Sigmoid colon (tissue), 7 donors: ENCODE data around the gene PON3. TPM values are rescaled to one million over a fixed set of nuclear protein-coding genes. Genes with fewer than 3 reads are reported as not detected.

Source experiments
- DNase-seq: peaks from one replicate; pipeline ENCODE4 v3.0.0-alpha.2; 2019
- H3K27ac ChIP-seq, 4 donors: fragments of 200-600 bp; sonication (generic); one replicate each; pipeline ENCODE4 v1.5.1; 2016 to 2019; ENCODE audit warnings: mild to moderate bottlenecking in 1 of 4
- H3K27me3 ChIP-seq, 3 donors: fragments of 200-600 bp; sonication (generic); one replicate each; pipeline ENCODE4 v1.5.1; 2019; ENCODE audit warnings: mild to moderate bottlenecking in 1 of 3
- H3K36me3 ChIP-seq, 4 donors: fragments of 200-600 bp; sonication (generic); one replicate each; pipeline ENCODE4 v1.5.1; 2016 to 2019
- H3K4me1 ChIP-seq, 4 donors: fragments of 200-600 bp; sonication (generic); one replicate each; pipeline ENCODE4 v1.5.1; 2017 to 2019
- H3K4me3 ChIP-seq, 4 donors: fragments of 200-600 bp; sonication (generic); one replicate each; pipeline ENCODE4 v1.5.1; 2017 to 2019; ENCODE audit warnings: mild to moderate bottlenecking in 2 of 4, moderate library complexity in 1 of 4
- H3K9me3 ChIP-seq, 4 donors: fragments of 200-600 bp in 3 of 4; sonication (generic) in 3 of 4; one replicate each; pipeline versions ENCODE4 v1.5.1 to v1.6.1; 2013 to 2019
- CTCF ChIP-seq, 4 experiments: fragments of 450-650 bp in 3 of 4; fragments of 200-600 bp in 1 of 4; IDR thresholded peaks; one replicate each; pipeline ENCODE4 v1.5.1; 2016 to 2019; ENCODE audit warnings: antibody characterized with exemption in 4 of 4, mild to moderate bottlenecking in 3 of 4, moderate library complexity in 2 of 4
- EP300 ChIP-seq, 4 donors: sonication (generic); formaldehyde crosslinking; IDR thresholded peaks; one replicate each; pipeline ENCODE4 v1.6.1; 2017; ENCODE audit warnings: antibody characterized with exemption in 4 of 4
- POLR2A ChIP-seq, 2 donors: fragments of 450-650 bp; IDR thresholded peaks; one replicate each; pipeline ENCODE4 v1.6.1; 2016; ENCODE audit warnings: antibody characterized with exemption in 2 of 2, mild to moderate bottlenecking in 2 of 2, moderate library complexity in 2 of 2
- POLR2AphosphoS5 ChIP-seq, 4 donors: sonication (generic); formaldehyde crosslinking; IDR thresholded peaks; one replicate each; pipeline ENCODE4 v1.6.1; 2017; ENCODE audit warnings: antibody characterized with exemption in 4 of 4
- WGBS, 2 donors: extraction: QIAGEN DNeasy Blood & Tissue Kit; methylation state at CpG; one replicate each; pipeline ENCODE4 v1.1.7; 2013; 5-methylcytosine and 5-hydroxymethylcytosine counted together
- intact Hi-C: fragments of 100-400 bp; cut with DNase I; formaldehyde crosslinking; loops from one replicate; pipeline ENCODE4 v1.15.1; 2023
- polyA plus RNA-seq, 3 donors: library from polyadenylated mRNA; stranded (reverse); fragments of 200-250 nt; gene quantifications; one replicate each; pipeline ENCODE4 v1.2.3, GENCODE V29; 2013
- total RNA-seq, 4 donors: library from RNA; depleted of rRNA; stranded (reverse); fragments of >200 nt; gene quantifications; one replicate each; pipeline ENCODE4 v1.1.0, GENCODE V29; 2016
- donor health status: healthy with polysubstance abuse.
- donor health status: Bipolar disorder and iron deficiency.
- donor health status: healthy.

The PON3 gene
- total and polyA plus RNA-seq, 7 donors = 0.68 to 2.3 (median 1.7) TPM

GRCh38 chr7:95376632-95377400 lies 19.4 kb downstream of the PON3 start:
- 89 to 93% methylated on average over 18 of the region's 18 CpGs for WGBS, 2 donors
- H3K4me3 ChIP-seq = no peak overlapping the region
- no peaks in the 10 kb centered on the region for H3K27me3 ChIP-seq
- H3K9me3 ChIP-seq = peaks cover 0 to 4% (median 0%) of the 10 kb centered on the region in 4 donors
- TF ChIP-seq POLR2A (IDR thresholded peaks at IDR 0.05) = no peak
- TF ChIP-seq EP300 (IDR thresholded peaks at IDR 0.05) = no peak
- TF ChIP-seq CTCF (IDR thresholded peaks at IDR 0.05) = no peak
- TF ChIP-seq POLR2AphosphoS5 (IDR thresholded peaks at IDR 0.05) = no peak
- intact Hi-C loops = no loop called here
- H3K36me3 ChIP-seq = no peaks in the 10 kb centered on the region
- H3K27ac ChIP-seq = no peak overlapping the region
- DNase-seq = no peak
- no peaks in the 10 kb centered on the region for H3K4me1 ChIP-seq

DNA sequence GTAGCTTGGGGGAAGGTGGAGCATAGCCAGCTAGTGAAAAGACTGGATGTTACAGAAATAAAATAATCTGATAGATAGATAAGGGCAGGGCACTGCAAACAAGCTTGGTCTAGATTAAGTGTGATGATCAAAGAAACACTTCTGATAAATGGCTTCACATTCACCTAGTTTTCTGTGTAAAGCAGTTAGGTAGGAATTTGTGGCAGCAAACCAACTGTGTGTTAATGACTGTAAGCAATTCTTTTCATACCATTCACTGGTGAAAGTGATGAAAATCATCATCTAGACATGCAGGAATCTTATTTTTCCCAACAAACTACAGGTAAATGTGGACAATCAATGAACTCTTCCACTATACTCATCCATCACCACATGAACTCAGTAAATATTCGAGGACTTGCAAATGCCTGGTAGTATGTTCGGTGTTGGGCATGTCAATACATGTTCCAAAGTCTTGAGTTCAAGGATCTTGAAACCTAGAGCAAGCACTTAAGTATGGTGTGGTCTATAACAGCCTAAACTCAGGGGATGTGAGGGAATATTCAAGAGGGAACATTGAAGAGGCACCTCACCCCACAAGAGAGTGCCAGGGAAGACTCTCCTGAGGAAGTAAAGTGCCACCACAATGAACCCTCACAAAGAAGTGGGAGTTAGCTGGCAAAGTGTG lies 20.5 kb downstream of the PON3 start:
- WGBS, 2 donors = 91 to 92% methylated on average over 2 of the region's 2 CpGs
- no peaks in the 10 kb centered on the region for H3K4me1 ChIP-seq
- H3K27ac ChIP-seq = no peak overlapping the region
- no peaks in the 10 kb centered on the region for H3K36me3 ChIP-seq
- peaks cover 0 to 4% (median 0%) of the 10 kb centered on the region in 4 donors for H3K9me3 ChIP-seq
- intact Hi-C loops = no loop called here
- no peaks in the 10 kb centered on the region for H3K27me3 ChIP-seq
- no peak overlapping the region for H3K4me3 ChIP-seq
- TF ChIP-seq POLR2A (IDR thresholded peaks at IDR 0.05) = no peak
- TF ChIP-seq CTCF (IDR thresholded peaks at IDR 0.05) = no peak
- no peak for DNase-seq

DNA sequence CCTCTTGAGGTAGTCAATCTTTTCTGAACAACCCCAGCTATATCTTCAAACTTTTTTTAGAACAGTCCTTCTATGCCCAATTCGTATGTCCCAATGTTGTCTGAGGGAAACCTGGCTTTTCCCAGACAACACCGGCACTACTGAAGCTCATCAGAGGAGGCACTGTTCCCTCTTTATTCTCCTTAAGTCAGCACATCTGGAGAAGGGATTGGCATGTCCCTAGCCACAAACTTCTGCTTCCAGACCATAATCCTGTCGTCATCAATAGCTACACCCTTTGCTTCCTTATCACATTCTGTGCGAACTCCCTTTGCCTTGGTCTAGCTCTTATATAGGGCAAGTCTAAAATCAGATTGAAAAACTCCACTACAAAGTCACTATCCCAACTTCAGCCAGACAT lies 22.9 kb downstream of the PON3 start:
- no peak overlapping the region for H3K4me3 ChIP-seq
- 81 to 88% methylated on average over 4 of the region's 4 CpGs for WGBS, 2 donors
- no peaks in the 10 kb centered on the region for H3K36me3 ChIP-seq
- DNase-seq = no peak
- intact Hi-C loops = no loop called here
- TF ChIP-seq EP300 (IDR thresholded peaks at IDR 0.05) = no peak
- no peak for TF ChIP-seq POLR2AphosphoS5 (IDR thresholded peaks at IDR 0.05)
- no peak for TF ChIP-seq POLR2A (IDR thresholded peaks at IDR 0.05)
- no peak for TF ChIP-seq CTCF (IDR thresholded peaks at IDR 0.05)
- no peaks in the 10 kb centered on the region for H3K9me3 ChIP-seq
- H3K4me1 ChIP-seq = no peaks in the 10 kb centered on the region
- H3K27me3 ChIP-seq = no peaks in the 10 kb centered on the region
- H3K27ac ChIP-seq = no peak overlapping the region

GRCh38 chr7:95368235-95368634 lies 27.9 kb downstream of the PON3 start:
- Histone ChIP-seq H3K9me3 (no peaks in the 10 kb centered on the region), H3K27ac (no peak overlapping the region), H3K27me3 (no peaks in the 10 kb centered on the region), H3K4me1 (no peaks in the 10 kb centered on the region), H3K36me3 (no peaks in the 10 kb centered on the region), H3K4me3 (no peak overlapping the region)
- DNase-seq = no peak
- TF ChIP-seq CTCF (IDR thresholded peaks at IDR 0.05) (no peak), POLR2AphosphoS5 (IDR thresholded peaks at IDR 0.05) (no peak), EP300 (IDR thresholded peaks at IDR 0.05) (no peak), POLR2A (IDR thresholded peaks at IDR 0.05) (no peak)
- WGBS, 2 donors = 72 to 87% methylated on average over 3 of the region's 3 CpGs
- intact Hi-C loops = no loop called here
